ENCODE measurements around the gene RIMBP2.

The RIMBP2 gene

DNA sequence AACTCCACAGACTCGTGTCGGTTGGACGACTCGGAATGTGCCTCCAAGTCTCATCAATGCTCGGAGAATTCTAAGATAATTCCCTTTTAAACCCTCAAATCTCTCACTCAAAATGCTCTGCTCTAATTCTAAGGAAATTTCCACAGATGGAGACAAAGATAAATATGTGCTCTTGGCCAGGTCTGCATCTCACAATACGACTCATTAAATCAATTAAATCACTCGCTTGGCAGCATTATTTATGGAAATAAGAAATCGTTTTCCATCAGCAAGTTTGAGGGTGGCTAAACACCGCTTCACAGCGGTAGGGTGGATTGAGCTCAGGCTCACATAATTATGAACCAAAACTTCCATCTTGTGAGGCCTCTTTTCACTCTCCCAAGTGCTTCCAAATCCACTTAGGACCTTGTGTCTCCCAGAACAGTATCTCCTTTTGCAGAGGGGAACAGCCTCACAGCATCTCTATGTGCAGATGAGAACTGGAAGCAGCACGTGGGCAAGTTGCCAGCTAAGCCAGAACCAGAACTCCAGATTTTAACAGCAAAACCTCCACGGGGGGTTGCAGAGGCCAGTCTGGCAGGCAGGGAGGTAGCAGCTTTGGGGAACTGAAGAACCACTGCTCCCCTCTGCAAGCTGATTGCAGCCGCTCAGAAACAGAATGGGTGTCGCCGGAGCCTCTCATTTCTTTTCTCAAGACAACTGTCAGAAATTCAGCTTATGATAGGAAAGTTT, 43.8 kb downstream of the RIMBP2 start:
- Histone ChIP-seq H3K4me1 (ENCODE audit: control insufficient read depth, low read depth, low read length) (no peaks in the 10 kb centered on the region), H3K27ac (ENCODE audit: low read length) (no peak overlapping the region), H3K36me3 (ENCODE audit: control insufficient read depth, low read depth, low read length) (no peaks in the 10 kb centered on the region), H3K27me3 (ENCODE audit: control insufficient read depth, insufficient read depth, low read length) (no peaks in the 10 kb centered on the region), H3K9ac (ENCODE audit: low read length) (no peak overlapping the region), H3K9me3 (ENCODE audit: control insufficient read depth, low read depth, low read length) (no peaks in the 10 kb centered on the region), H3K4me3 (ENCODE audit: low read length) (no peak overlapping the region)

DNA sequence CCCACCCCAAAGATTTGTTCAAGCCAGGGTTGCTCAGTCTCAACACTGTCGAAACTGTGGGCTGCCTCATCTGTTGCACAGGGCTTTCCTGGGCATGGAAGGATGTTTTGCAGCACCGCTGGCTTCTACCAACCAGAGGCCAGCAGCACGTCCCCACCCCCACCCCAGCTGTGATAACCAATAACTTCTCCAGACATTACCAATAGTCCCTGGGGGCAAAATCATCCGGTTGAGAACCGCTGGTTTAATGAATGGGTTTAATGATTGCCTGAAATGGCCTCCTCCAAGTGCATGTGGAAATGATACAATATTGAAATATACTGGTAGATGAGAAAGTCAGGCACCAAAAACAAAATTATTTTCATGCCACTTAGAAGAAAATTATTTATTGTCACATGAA, 44.5 kb downstream of the RIMBP2 start:
- no peak overlapping the region for H3K27ac ChIP-seq (ENCODE audit: low read length)
- no peaks in the 10 kb centered on the region for H3K4me1 ChIP-seq (ENCODE audit: control insufficient read depth, low read depth, low read length)
- H3K9me3 ChIP-seq (ENCODE audit: control insufficient read depth, low read depth, low read length), result no peaks in the 10 kb centered on the region
- H3K4me3 ChIP-seq (ENCODE audit: low read length), result no peak overlapping the region
- no peaks in the 10 kb centered on the region for H3K27me3 ChIP-seq (ENCODE audit: control insufficient read depth, insufficient read depth, low read length)
- H3K9ac ChIP-seq (ENCODE audit: low read length), result no peak overlapping the region
- H3K36me3 ChIP-seq (ENCODE audit: control insufficient read depth, low read depth, low read length), result no peaks in the 10 kb centered on the region

DNA sequence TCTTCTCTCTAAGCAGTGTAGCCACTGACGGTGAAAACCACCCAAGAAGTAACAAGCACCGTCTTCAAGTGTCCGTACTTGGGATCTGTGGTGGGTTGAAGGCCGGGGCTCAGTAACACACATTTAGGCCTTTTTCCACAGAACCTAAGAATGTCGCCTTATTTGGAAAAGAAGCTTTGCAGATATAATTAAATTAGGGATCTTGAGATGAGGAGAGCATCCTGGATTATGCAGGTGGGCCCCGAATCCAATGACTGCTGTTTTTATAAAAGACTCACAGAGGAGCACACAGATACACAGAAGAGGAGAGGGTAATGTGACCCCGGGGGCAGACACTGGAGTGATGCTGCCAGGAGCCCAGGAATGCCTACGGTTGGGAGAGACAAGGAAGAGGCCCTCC, 46.3 kb downstream of the RIMBP2 start:
- H3K27me3 ChIP-seq (ENCODE audit: control insufficient read depth, insufficient read depth, low read length), result no peaks in the 10 kb centered on the region

DNA sequence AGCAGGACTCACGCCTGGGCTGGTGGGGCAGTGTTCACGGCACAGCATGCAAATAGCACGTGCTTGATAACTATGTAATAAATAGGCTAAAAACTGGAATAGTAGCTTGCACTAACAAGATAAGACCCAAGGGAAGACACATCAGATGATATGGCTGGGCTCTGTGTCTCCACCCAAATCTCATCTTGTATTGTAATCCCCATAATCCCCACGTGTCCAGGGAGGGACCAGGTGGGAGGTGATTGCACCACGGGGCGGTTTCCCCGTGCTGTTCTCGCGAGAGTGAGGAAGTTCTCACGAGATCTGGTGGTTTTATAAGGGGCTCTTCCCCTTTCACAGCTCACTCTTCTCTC, 46.9 kb downstream of the RIMBP2 start:
- Histone ChIP-seq H3K4me3 (ENCODE audit: low read length) (no peak overlapping the region), H3K9me3 (ENCODE audit: control insufficient read depth, low read depth, low read length) (no peaks in the 10 kb centered on the region), H3K9ac (ENCODE audit: low read length) (no peak overlapping the region), H3K27me3 (ENCODE audit: control insufficient read depth, insufficient read depth, low read length) (no peaks in the 10 kb centered on the region), H3K36me3 (ENCODE audit: control insufficient read depth, low read depth, low read length) (no peaks in the 10 kb centered on the region), H3K4me1 (ENCODE audit: control insufficient read depth, low read depth, low read length) (no peaks in the 10 kb centered on the region), H3K27ac (ENCODE audit: low read length) (no peak overlapping the region)

More for the DNA sequence above, 46.3 kb downstream of the RIMBP2 start:
- Histone ChIP-seq H3K9ac (ENCODE audit: low read length) (no peak overlapping the region), H3K9me3 (ENCODE audit: control insufficient read depth, low read depth, low read length) (no peaks in the 10 kb centered on the region), H3K27ac (ENCODE audit: low read length) (no peak overlapping the region), H3K4me3 (ENCODE audit: low read length) (no peak overlapping the region), H3K36me3 (ENCODE audit: control insufficient read depth, low read depth, low read length) (no peaks in the 10 kb centered on the region), H3K4me1 (ENCODE audit: control insufficient read depth, low read depth, low read length) (no peaks in the 10 kb centered on the region)

DNA sequence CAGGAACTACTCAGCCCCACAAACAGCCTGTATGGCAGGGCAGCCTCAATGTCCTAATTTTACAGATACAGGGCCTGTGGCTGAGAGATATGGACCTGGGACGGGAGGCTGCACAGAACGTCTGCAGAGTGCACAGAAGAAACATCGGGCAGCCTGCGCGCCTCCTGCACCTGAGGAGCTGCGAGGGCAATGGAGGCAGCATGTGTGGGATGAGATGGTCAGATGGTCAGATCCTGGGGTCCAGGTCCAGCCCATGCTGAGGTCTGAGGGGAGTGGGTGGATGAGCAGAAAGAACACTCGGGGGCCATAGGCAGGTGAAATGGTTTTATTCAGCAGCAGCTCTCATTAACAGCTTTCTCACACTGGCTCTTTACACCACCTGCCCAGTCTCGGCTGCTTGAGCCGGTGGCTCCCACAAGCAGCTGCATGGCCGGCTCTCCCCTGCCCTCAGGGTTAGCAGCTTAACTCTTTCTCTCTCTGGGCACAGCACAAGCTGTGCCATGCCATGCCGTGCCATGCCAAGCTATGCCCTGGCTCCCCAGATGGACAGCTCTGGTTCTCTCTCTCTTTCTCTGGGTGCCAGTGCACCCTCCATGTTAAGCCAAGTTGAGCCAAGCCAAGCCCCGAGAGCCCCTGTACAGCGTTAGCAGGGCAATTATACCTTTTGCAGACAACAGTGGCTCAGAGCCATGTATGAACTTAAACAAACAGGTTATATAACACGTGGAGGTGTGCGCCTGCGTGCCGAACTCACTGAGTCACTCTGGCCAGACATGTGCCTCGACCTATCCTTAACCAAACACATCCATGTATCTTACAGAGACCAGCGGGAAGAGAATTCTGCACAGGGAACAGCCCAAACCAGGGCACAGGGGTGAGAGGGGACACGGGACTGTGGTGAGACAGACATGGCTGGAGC, 47.6 kb downstream of the RIMBP2 start:
- H3K27me3 ChIP-seq (ENCODE audit: control insufficient read depth, insufficient read depth, low read length), result no peaks in the 10 kb centered on the region
- no peaks in the 10 kb centered on the region for H3K4me1 ChIP-seq (ENCODE audit: control insufficient read depth, low read depth, low read length)
- H3K9me3 ChIP-seq (ENCODE audit: control insufficient read depth, low read depth, low read length), result no peaks in the 10 kb centered on the region
- H3K36me3 ChIP-seq (ENCODE audit: control insufficient read depth, low read depth, low read length), result no peaks in the 10 kb centered on the region
- H3K27ac ChIP-seq (ENCODE audit: low read length), result no peak overlapping the region
- no peak overlapping the region for H3K4me3 ChIP-seq (ENCODE audit: low read length)
- no peak overlapping the region for H3K9ac ChIP-seq (ENCODE audit: low read length)

DNA sequence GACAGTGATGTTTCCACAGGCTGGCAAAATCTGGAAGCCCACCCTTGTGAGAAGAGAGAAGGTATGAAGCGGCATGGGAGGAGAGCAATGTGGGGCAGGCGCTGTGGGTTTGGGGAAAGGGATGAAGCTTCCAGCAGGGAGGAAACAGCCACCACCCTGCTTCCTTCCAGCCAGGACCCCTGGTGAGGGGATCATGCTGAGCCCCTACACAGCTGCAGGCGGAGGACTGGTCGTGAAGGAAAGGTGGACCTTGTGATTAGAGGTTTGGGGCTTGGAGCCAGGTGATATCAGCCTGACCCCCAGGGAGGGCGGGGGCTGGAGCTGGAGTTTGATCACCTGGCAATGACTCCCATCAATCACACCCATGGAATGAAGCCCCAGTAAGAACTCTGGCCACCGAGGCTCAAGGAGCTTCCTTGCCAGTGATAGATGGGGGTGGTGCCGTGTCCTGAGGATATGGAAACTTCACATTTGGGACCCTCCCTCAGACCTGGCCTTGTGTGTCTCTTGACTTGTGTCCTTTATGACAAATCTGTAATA, 48.6 kb downstream of the RIMBP2 start:
- Histone ChIP-seq H3K4me1 (ENCODE audit: control insufficient read depth, low read depth, low read length) (no peaks in the 10 kb centered on the region), H3K36me3 (ENCODE audit: control insufficient read depth, low read depth, low read length) (no peaks in the 10 kb centered on the region), H3K9me3 (ENCODE audit: control insufficient read depth, low read depth, low read length) (no peaks in the 10 kb centered on the region), H3K4me3 (ENCODE audit: low read length) (no peak overlapping the region), H3K27ac (ENCODE audit: low read length) (no peak overlapping the region), H3K9ac (ENCODE audit: low read length) (no peak overlapping the region), H3K27me3 (ENCODE audit: control insufficient read depth, insufficient read depth, low read length) (no peaks in the 10 kb centered on the region)

DNA sequence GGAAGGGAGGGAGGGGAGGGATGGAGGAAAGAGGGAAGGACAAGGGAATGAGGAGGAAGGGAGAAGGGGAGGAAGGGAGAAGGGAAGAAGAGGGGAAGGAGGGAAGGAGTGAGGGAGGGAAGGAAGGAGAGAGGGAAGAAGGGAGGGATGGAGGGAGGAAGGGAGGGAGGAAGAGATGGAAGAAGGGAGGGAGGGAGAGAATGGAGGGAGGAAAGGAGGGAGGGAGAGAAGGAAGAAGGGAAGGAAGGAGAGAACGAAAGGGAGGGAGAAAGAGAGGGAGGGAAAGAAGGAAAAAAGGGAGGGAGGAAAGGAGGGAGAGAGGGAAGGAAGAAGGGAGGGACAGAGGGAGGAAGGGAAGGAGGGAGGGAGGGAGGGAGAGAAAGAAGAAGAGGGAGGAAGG, 49.5 kb downstream of the RIMBP2 start:
- Histone ChIP-seq H3K4me3 (ENCODE audit: low read length) (no peak overlapping the region), H3K27ac (ENCODE audit: low read length) (no peak overlapping the region), H3K36me3 (ENCODE audit: control insufficient read depth, low read depth, low read length) (no peaks in the 10 kb centered on the region), H3K4me1 (ENCODE audit: control insufficient read depth, low read depth, low read length) (no peaks in the 10 kb centered on the region), H3K9ac (ENCODE audit: low read length) (no peak overlapping the region), H3K27me3 (ENCODE audit: control insufficient read depth, insufficient read depth, low read length) (no peaks in the 10 kb centered on the region), H3K9me3 (ENCODE audit: control insufficient read depth, low read depth, low read length) (no peaks in the 10 kb centered on the region)

DNA sequence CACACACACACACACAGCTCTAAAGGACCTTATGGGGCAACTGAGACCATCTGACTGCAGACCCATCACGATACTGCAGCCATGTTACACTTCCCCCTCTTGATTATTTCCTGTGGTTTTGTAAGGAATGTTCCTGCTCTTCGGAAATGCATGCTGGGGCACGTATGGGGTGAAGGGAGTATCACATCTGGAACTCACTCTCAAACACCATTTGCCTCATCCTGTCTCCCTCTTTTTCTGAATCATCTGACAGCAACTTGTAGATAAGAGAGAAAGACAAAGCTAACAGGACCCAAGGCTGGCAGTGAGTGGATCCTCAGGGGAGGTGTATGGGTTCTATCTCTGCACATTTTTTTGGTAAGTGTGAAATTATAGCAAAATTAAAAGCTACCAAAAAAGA, 50.3 kb downstream of the RIMBP2 start:
- Histone ChIP-seq H3K27ac (ENCODE audit: low read length) (no peak overlapping the region), H3K27me3 (ENCODE audit: control insufficient read depth, insufficient read depth, low read length) (no peaks in the 10 kb centered on the region), H3K9me3 (ENCODE audit: control insufficient read depth, low read depth, low read length) (no peaks in the 10 kb centered on the region)

DNA sequence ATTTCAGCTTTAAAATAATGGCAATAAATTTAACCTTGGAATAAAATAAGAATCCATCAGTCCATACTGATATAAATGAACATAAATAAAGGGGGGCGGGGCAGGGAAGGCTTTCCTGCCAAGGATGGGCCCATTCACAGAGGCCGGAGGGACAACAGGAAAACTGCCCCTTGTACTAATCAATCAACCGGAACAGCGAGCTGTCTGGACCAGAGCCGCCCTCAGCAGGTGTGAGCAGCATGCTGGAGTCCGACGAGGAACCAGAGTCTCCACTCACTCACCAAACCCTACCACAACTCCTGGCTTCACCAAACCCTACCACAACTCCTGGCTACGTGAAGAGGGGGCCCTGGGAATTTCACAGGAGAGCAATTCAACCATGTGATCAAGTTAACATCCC, 51.3 kb downstream of the RIMBP2 start:
- Histone ChIP-seq H3K27me3 (ENCODE audit: control insufficient read depth, insufficient read depth, low read length) (no peaks in the 10 kb centered on the region), H3K4me1 (ENCODE audit: control insufficient read depth, low read depth, low read length) (no peaks in the 10 kb centered on the region), H3K36me3 (ENCODE audit: control insufficient read depth, low read depth, low read length) (no peaks in the 10 kb centered on the region), H3K27ac (ENCODE audit: low read length) (no peak overlapping the region), H3K9me3 (ENCODE audit: control insufficient read depth, low read depth, low read length) (no peaks in the 10 kb centered on the region), H3K4me3 (ENCODE audit: low read length) (no peak overlapping the region), H3K9ac (ENCODE audit: low read length) (no peak overlapping the region)

More for the DNA sequence above, 50.3 kb downstream of the RIMBP2 start:
- no peak overlapping the region for H3K4me3 ChIP-seq (ENCODE audit: low read length)
- H3K36me3 ChIP-seq (ENCODE audit: control insufficient read depth, low read depth, low read length), result no peaks in the 10 kb centered on the region
- no peaks in the 10 kb centered on the region for H3K4me1 ChIP-seq (ENCODE audit: control insufficient read depth, low read depth, low read length)
- H3K9ac ChIP-seq (ENCODE audit: low read length), result no peak overlapping the region

DNA sequence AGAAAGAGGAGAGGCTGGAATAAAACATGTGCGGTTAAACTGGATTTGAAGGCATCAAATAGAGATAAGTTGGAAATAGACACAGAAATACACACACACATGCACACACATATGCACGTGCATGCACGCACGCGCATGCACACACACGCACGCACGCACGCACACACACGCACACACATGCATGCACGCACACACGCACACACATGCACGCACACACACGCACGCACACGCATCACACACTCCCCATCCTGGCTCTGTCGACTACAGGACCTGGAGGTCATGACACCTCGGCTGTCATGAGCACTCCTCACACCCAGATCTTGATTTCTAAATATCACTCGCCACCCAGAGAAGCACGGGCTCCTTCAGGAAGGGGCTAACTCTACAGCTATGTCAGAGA, 51.8 kb downstream of the RIMBP2 start:
- no peaks in the 10 kb centered on the region for H3K27me3 ChIP-seq (ENCODE audit: control insufficient read depth, insufficient read depth, low read length)
- no peaks in the 10 kb centered on the region for H3K4me1 ChIP-seq (ENCODE audit: control insufficient read depth, low read depth, low read length)

DNA sequence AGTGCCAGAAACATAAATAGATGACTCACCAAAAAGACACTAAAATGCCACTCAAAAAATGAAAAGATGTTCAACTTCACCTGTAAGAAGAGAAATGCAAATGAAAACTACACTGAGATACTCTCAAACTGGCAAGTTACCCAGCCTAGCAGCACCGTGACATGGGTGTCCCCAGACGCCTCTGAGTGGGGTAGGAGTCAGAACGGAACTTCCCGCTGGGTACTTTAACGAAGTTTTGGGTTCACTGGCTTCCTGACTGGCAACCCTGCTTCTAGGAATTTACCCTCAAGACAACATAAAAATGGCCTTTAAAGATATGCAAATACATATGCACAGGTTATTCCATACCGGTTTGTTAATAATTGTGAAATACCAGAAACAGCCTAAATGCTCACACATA, 52.6 kb downstream of the RIMBP2 start:
- Histone ChIP-seq H3K4me3 (ENCODE audit: low read length) (no peak overlapping the region), H3K27ac (ENCODE audit: low read length) (no peak overlapping the region), H3K36me3 (ENCODE audit: control insufficient read depth, low read depth, low read length) (no peaks in the 10 kb centered on the region), H3K9me3 (ENCODE audit: control insufficient read depth, low read depth, low read length) (no peaks in the 10 kb centered on the region), H3K27me3 (ENCODE audit: control insufficient read depth, insufficient read depth, low read length) (no peaks in the 10 kb centered on the region), H3K9ac (ENCODE audit: low read length) (no peak overlapping the region), H3K4me1 (ENCODE audit: control insufficient read depth, low read depth, low read length) (no peaks in the 10 kb centered on the region)

More for the DNA sequence above, 51.8 kb downstream of the RIMBP2 start:
- Histone ChIP-seq H3K36me3 (ENCODE audit: control insufficient read depth, low read depth, low read length) (no peaks in the 10 kb centered on the region), H3K4me3 (ENCODE audit: low read length) (no peak overlapping the region), H3K9ac (ENCODE audit: low read length) (no peak overlapping the region), H3K27ac (ENCODE audit: low read length) (no peak overlapping the region), H3K9me3 (ENCODE audit: control insufficient read depth, low read depth, low read length) (no peaks in the 10 kb centered on the region)
